Measurements from ENCODE around the gene GAB2. TPM values are rescaled to one million over a fixed set of nuclear protein-coding genes. Genes with fewer than 3 reads are reported as not detected.

GAB2 gene
- total RNA-seq, 4 donors from 2014 or later, result 18.0 to 42.4 (median 26.0) TPM

DNA sequence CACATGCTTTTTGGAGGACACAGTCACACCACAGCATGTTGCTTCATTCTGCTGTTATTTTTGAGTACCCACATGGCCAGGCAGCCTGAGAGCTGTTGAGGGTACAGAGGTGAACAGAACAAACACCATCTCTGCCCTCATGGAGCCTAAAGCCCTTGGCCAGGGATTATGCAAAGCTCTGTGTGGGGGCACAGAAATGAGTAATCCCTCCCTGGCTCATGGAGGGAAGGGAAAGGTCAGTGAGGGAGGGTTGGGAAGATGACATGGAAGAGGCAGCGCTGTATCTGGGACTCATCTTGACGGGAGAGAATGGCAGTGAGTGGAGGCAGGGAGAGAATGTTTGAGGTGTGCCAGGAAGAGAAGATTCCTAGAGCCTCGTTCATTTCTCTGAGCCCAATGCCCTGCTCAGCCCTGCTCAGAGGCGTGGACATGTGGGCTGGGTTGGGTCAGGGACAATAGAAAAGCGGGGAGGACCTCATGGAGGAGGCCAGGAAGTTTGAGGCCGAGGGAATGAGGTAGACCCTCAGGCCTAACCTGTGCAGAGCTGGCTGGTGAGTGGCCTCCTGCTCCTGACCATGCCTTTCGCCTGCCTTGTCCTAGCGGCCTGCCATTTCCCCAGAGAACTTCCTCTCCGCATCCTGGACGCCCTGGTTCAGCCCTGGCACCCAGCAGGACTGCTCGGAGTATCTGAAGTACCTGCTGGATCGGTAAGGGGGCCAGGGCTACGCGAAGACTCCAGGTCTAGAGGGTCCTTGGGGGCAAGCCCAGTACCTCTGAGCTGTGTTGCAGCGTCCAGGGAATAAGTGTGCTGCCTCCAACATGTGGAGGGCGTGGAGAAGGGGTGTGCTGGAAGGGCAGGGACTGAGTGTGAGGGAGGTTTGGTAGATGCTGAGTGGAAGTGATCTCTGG lies 209.1 kb downstream of the GAB2 start:
- peaks cover 23 to 67% (median 58%) of the 10 kb centered on the region in 4 donors for H3K36me3 ChIP-seq
- no peaks in the 10 kb centered on the region for H3K27me3 ChIP-seq
- no peaks in the 10 kb centered on the region for H3K4me1 ChIP-seq
- DNase-seq (ENCODE audit: extremely low spot score), result no peak
- 83% methylated on average over 16 of the region's 16 CpGs for WGBS
- intact Hi-C loops (cut with DNase I), result no loop called here
- H3K9me3 ChIP-seq, result no peaks in the 10 kb centered on the region
- no peak overlapping the region for H3K4me3 ChIP-seq
- TF ChIP-seq POLR2AphosphoS5 (IDR thresholded peaks at IDR 0.05) (no peak), EP300 (IDR thresholded peaks at IDR 0.05) (no peak), POLR2A (IDR thresholded peaks at IDR 0.05; ENCODE audit: low read depth) (no peak)
- TF ChIP-seq, protein P1, sequence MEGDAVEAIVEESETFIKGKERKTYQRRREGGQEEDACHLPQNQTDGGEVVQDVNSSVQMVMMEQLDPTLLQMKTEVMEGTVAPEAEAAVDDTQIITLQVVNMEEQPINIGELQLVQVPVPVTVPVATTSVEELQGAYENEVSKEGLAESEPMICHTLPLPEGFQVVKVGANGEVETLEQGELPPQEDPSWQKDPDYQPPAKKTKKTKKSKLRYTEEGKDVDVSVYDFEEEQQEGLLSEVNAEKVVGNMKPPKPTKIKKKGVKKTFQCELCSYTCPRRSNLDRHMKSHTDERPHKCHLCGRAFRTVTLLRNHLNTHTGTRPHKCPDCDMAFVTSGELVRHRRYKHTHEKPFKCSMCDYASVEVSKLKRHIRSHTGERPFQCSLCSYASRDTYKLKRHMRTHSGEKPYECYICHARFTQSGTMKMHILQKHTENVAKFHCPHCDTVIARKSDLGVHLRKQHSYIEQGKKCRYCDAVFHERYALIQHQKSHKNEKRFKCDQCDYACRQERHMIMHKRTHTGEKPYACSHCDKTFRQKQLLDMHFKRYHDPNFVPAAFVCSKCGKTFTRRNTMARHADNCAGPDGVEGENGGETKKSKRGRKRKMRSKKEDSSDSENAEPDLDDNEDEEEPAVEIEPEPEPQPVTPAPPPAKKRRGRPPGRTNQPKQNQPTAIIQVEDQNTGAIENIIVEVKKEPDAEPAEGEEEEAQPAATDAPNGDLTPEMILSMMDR (IDR thresholded peaks at IDR 0.05), result no peak
- no peak overlapping the region for H3K27ac ChIP-seq (replicated peaks in 1 of 4)

DNA sequence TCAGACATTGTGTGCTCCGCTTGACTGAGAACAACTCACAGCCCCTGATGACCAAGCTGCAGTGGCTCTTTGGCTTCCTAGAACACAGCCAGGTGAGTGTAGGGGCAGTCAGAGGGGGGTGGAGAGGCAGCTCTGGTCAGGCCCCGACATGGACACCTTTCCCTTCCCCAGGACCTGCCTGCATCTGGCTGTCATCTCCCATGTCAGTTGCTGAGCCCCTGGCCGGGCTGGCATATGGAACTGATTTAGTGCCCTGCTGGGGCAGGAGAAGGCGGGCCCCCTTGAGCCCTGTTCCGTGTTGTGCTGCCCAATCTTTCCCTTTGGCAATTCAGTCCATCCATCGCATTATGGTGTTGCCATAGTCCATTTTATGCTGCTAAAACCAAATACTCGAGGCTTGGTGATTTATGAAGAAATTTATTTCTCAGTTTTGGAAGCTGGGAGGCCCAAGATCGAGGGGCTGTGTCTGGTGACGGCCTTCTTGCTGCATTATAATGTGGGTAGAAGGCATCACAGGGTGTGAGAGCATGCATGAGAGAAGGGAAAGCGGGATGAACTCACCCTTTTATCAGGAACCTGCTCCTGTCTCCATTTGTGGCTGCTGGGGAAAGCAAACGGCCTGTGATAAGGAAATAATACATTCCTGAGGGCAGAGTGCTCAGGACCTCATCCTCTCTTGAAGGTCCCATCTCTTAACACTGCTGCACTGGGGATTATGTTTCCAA lies 209.9 kb downstream of the GAB2 start:
- no peak for DNase-seq (ENCODE audit: extremely low spot score)
- intact Hi-C loops (cut with DNase I), result no loop called here
- Histone ChIP-seq H3K36me3 (peaks cover 23 to 73% (median 56%) of the 10 kb centered on the region in 4 donors), H3K9me3 (no peaks in the 10 kb centered on the region), H3K27ac (replicated peaks in 1 of 4) (no peak overlapping the region), H3K4me1 (no peaks in the 10 kb centered on the region), H3K27me3 (no peaks in the 10 kb centered on the region), H3K4me3 (no peak overlapping the region)
- 89% methylated on average over 11 of the region's 11 CpGs for WGBS
- TF ChIP-seq, protein P1 (IDR thresholded peaks at IDR 0.05), result no peak
- TF ChIP-seq POLR2A (IDR thresholded peaks at IDR 0.05; ENCODE audit: low read depth) (no peak), EP300 (IDR thresholded peaks at IDR 0.05) (no peak), POLR2AphosphoS5 (IDR thresholded peaks at IDR 0.05) (no peak)

DNA sequence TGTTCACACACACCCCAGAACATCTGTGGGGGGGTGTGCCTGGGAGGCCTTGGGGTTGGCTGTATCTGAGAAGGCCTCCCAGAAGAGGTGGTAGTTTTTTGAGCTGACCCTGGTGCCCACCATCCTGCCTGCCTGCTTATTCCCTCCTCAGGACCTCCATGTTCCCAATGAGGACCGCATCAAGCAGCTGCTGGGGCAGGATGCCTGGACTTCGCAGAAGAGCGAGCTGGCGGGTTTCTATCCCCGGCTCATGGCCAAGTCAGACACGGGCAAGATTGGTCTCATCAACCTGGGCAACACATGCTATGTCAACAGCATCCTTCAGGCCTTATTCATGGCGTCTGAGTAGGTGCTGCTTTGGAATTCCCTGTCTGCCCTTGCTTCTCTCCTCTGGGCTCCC lies 211.9 kb downstream of the GAB2 start:
- no peak for DNase-seq (ENCODE audit: extremely low spot score)

DNA sequence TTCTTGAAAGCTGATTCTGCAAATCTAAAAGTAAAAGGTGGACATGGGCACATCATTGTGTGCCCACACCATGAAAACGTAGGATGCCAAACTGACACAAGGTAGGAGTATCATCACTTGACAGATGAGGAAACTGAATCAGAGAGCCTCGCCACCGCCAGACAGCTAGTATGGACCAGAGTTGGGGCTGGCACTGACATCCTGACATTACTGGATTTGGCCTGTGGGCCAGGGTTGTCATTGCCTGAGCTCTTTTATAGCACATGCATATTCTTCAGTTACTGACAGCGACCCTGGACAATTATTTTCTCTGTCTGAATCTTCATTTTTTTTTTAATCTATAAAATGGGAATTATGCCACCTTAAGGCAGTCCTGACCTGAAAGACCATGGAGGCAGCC lies 212.4 kb downstream of the GAB2 start:
- intact Hi-C loops (cut with DNase I), result no loop called here
- Histone ChIP-seq H3K4me3 (no peak overlapping the region), H3K4me1 (no peaks in the 10 kb centered on the region), H3K27ac (replicated peaks in 1 of 4) (no peak overlapping the region), H3K36me3 (peaks cover 33 to 88% (median 65%) of the 10 kb centered on the region in 4 donors), H3K9me3 (no peaks in the 10 kb centered on the region), H3K27me3 (no peaks in the 10 kb centered on the region)
- DNase-seq (ENCODE audit: extremely low spot score), result no peak
- no peak for TF ChIP-seq POLR2A (IDR thresholded peaks at IDR 0.05; ENCODE audit: low read depth)
- TF ChIP-seq POLR2AphosphoS5 (IDR thresholded peaks at IDR 0.05), result no peak
- TF ChIP-seq EP300 (IDR thresholded peaks at IDR 0.05), result no peak
- TF ChIP-seq, protein P1 (IDR thresholded peaks at IDR 0.05), result no peak
- 97% methylated on average over 4 of the region's 4 CpGs for WGBS

More for the DNA sequence above, 211.9 kb downstream of the GAB2 start:
- H3K9me3 ChIP-seq, result no peaks in the 10 kb centered on the region
- H3K4me3 ChIP-seq, result no peak overlapping the region
- 100% methylated on average over 7 of the region's 7 CpGs for WGBS
- no peak overlapping the region for H3K27ac ChIP-seq (replicated peaks in 1 of 4)
- no peaks in the 10 kb centered on the region for H3K4me1 ChIP-seq
- no peaks in the 10 kb centered on the region for H3K27me3 ChIP-seq
- H3K36me3 ChIP-seq, result peaks cover 32 to 88% (median 66%) of the 10 kb centered on the region in 4 donors
- no peak for TF ChIP-seq POLR2AphosphoS5 (IDR thresholded peaks at IDR 0.05)
- intact Hi-C loops (cut with DNase I), result no loop called here

DNA sequence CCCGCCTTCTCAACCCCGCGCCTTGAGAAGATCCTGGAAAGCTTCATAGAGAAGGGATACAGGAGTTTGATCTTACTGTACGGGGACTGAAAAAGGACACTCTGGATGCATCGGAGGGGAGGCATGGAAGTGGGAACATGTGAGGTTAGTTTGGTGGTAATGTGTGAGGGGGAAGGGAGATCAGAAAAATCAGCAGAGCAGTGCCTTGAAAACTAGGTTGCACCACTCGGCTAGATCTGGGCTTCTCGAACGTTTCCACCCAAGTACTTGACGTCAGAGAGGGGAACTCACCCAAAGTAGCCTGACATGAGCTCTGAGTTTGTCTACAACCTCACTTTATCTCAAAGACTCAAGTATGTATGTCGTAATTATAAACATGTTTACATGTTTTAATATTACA lies 214.4 kb downstream of the GAB2 start:
- 86% methylated on average over 10 of the region's 10 CpGs for WGBS
- H3K36me3 ChIP-seq, result peaks cover 24 to 88% (median 66%) of the 10 kb centered on the region in 4 donors

More for the DNA sequence above, 214.4 kb downstream of the GAB2 start:
- intact Hi-C loops (cut with DNase I), result no loop called here
- Histone ChIP-seq H3K4me1 (no peaks in the 10 kb centered on the region), H3K4me3 (no peak overlapping the region), H3K27ac (replicated peaks in 1 of 4) (no peak overlapping the region), H3K9me3 (no peaks in the 10 kb centered on the region), H3K27me3 (no peaks in the 10 kb centered on the region)
- TF ChIP-seq POLR2AphosphoS5 (IDR thresholded peaks at IDR 0.05), result no peak
- TF ChIP-seq POLR2A (IDR thresholded peaks at IDR 0.05; ENCODE audit: low read depth), result no peak
- no peak for TF ChIP-seq EP300 (IDR thresholded peaks at IDR 0.05)
- TF ChIP-seq, protein P1 (IDR thresholded peaks at IDR 0.05), result no peak
- no peak for DNase-seq (ENCODE audit: extremely low spot score)
